Mononuclear cell (primary cell): ENCODE measurements around the gene BCAS3. TPM values are rescaled to one million over a fixed set of nuclear protein-coding genes. Genes with fewer than 3 reads are reported as not detected.

ENCODE experiments used
- H3K27me3 ChIP-seq: 2 replicates; pipeline ENCODE4 v1.6.0; 2011; ENCODE audit warnings: low read length, control low read depth; ENCODE audit not compliant: insufficient read depth
- H3K4me1 ChIP-seq: 2 replicates; pipeline ENCODE4 v1.5.1; 2011; ENCODE audit warnings: mild to moderate bottlenecking, low read length, control low read depth; ENCODE audit not compliant: insufficient read depth
- H3K4me3 ChIP-seq: 2 replicates; pipeline ENCODE4 v1.5.1; 2011; ENCODE audit warnings: mild to moderate bottlenecking, low read length, moderate library complexity
- H3K9me3 ChIP-seq: 2 replicates; pipeline ENCODE4 v1.5.1; 2011; ENCODE audit warnings: low read depth, mild to moderate bottlenecking, control low read depth, low read length
- total RNA-seq: library from RNA; depleted of rRNA; stranded (reverse); fragments of >200 nt; gene quantifications from one replicate; pipeline ENCODE4 v1.2.3, GENCODE V29; 2012

The BCAS3 gene
- total RNA-seq, 1 donor = 23.9 TPM

- Histone ChIP-seq H3K9me3 (no peaks in the 10 kb centered on the region), H3K4me3 (no peak overlapping the region), H3K27me3 (no peaks in the 10 kb centered on the region), H3K4me1 (no peaks in the 10 kb centered on the region)
Measured at GRCh38 chr17:61267847-61268246, 590.2 kb downstream of the BCAS3 start.

- no peaks in the 10 kb centered on the region for H3K27me3 ChIP-seq
- H3K9me3 ChIP-seq = no peaks in the 10 kb centered on the region
- H3K4me1 ChIP-seq = no peaks in the 10 kb centered on the region
- H3K4me3 ChIP-seq = no peak overlapping the region
Measured at GRCh38 chr17:61275395-61275794, 597.7 kb downstream of the BCAS3 start.

- H3K4me1 ChIP-seq = no peaks in the 10 kb centered on the region
- no peaks in the 10 kb centered on the region for H3K9me3 ChIP-seq
- no peaks in the 10 kb centered on the region for H3K27me3 ChIP-seq
- H3K4me3 ChIP-seq = no peak overlapping the region
Measured at GRCh38 chr17:61276806-61277205, 599.2 kb downstream of the BCAS3 start.

- H3K27me3 ChIP-seq = no peaks in the 10 kb centered on the region
- H3K4me3 ChIP-seq = no peak overlapping the region
- H3K4me1 ChIP-seq = no peaks in the 10 kb centered on the region
- H3K9me3 ChIP-seq = no peaks in the 10 kb centered on the region
Measured at GRCh38 chr17:61279476-61280145, 602.0 kb downstream of the BCAS3 start.

GRCh38 chr17:61280338-61280737 lies 602.7 kb downstream of the BCAS3 start:
- H3K4me1 ChIP-seq = no peaks in the 10 kb centered on the region
- H3K9me3 ChIP-seq = no peaks in the 10 kb centered on the region
- H3K4me3 ChIP-seq = no peak overlapping the region

GRCh38 chr17:61280851-61281250 lies 603.2 kb downstream of the BCAS3 start:
- no peak overlapping the region for H3K4me3 ChIP-seq
- H3K27me3 ChIP-seq = no peaks in the 10 kb centered on the region
- no peaks in the 10 kb centered on the region for H3K9me3 ChIP-seq
- no peaks in the 10 kb centered on the region for H3K4me1 ChIP-seq

More at GRCh38 chr17:61280338-61280737, 602.7 kb downstream of the BCAS3 start:
- no peaks in the 10 kb centered on the region for H3K27me3 ChIP-seq

GRCh38 chr17:61282377-61282776 lies 604.7 kb downstream of the BCAS3 start:
- Histone ChIP-seq H3K9me3 (no peaks in the 10 kb centered on the region), H3K27me3 (no peaks in the 10 kb centered on the region)

GRCh38 chr17:61283043-61283442 lies 605.4 kb downstream of the BCAS3 start:
- no peaks in the 10 kb centered on the region for H3K9me3 ChIP-seq
- H3K27me3 ChIP-seq = no peaks in the 10 kb centered on the region
- H3K4me1 ChIP-seq = no peaks in the 10 kb centered on the region
- no peak overlapping the region for H3K4me3 ChIP-seq

More at GRCh38 chr17:61282377-61282776, 604.7 kb downstream of the BCAS3 start:
- Histone ChIP-seq H3K4me1 (no peaks in the 10 kb centered on the region), H3K4me3 (no peak overlapping the region)

- Histone ChIP-seq H3K4me1 (no peaks in the 10 kb centered on the region), H3K4me3 (no peak overlapping the region), H3K27me3 (no peaks in the 10 kb centered on the region), H3K9me3 (no peaks in the 10 kb centered on the region)
Measured at GRCh38 chr17:61284174-61284573, 606.5 kb downstream of the BCAS3 start.

- Histone ChIP-seq H3K27me3 (no peaks in the 10 kb centered on the region), H3K4me1 (no peaks in the 10 kb centered on the region), H3K9me3 (no peaks in the 10 kb centered on the region), H3K4me3 (no peak overlapping the region)
Measured at GRCh38 chr17:61284746-61285145, 607.1 kb downstream of the BCAS3 start.

- no peak overlapping the region for H3K4me3 ChIP-seq
- no peaks in the 10 kb centered on the region for H3K27me3 ChIP-seq
- no peaks in the 10 kb centered on the region for H3K9me3 ChIP-seq
- H3K4me1 ChIP-seq = no peaks in the 10 kb centered on the region
Measured at GRCh38 chr17:61285526-61286320, 608.1 kb downstream of the BCAS3 start.

GRCh38 chr17:61286449-61286848 lies 608.8 kb downstream of the BCAS3 start:
- H3K9me3 ChIP-seq = no peaks in the 10 kb centered on the region
- no peaks in the 10 kb centered on the region for H3K4me1 ChIP-seq
- H3K27me3 ChIP-seq = no peaks in the 10 kb centered on the region
- no peak overlapping the region for H3K4me3 ChIP-seq

GRCh38 chr17:61289408-61290385 lies 612.0 kb downstream of the BCAS3 start:
- H3K4me3 ChIP-seq = no peak overlapping the region
- no peaks in the 10 kb centered on the region for H3K4me1 ChIP-seq
- H3K9me3 ChIP-seq = no peaks in the 10 kb centered on the region
- H3K27me3 ChIP-seq = no peaks in the 10 kb centered on the region

- Histone ChIP-seq H3K4me1 (no peaks in the 10 kb centered on the region), H3K4me3 (no peak overlapping the region), H3K9me3 (no peaks in the 10 kb centered on the region)
Measured at GRCh38 chr17:61291451-61292285, 614.0 kb downstream of the BCAS3 start.

More at GRCh38 chr17:61291451-61292285, 614.0 kb downstream of the BCAS3 start:
- H3K27me3 ChIP-seq = no peaks in the 10 kb centered on the region
